ENCODE results near the gene KDM4C.

Gene KDM4C

DNA sequence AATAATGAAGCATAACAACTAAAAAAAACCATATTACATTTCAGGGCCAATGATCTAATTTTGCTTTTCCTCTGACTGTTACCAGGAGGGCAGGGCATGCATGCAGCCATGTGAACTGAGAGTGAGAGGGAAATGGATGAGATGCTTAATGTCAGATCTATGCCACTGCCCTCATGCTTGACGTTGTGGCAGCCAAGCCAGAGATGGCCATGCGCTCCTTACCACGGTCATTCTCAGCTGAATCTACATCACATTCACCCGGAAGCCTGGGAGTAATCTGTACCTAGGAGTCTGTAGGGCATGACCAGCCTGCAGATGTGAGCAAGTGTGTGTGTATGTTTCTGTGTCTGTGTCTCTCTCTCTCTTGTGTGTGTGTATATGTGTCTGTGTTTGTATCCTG, 183.7 kb downstream of the KDM4C start:
- Histone ChIP-seq H3K27ac (no peak overlapping the region), H3K4me3 (ENCODE audit: low read depth in 1 of 2, low read length in 1 of 2) (no peak overlapping the region), H3K9me3 (no peaks in the 10 kb centered on the region), H3K36me3 (no peaks in the 10 kb centered on the region), H3K27me3 (no peaks in the 10 kb centered on the region), H3K4me1 (ENCODE audit: control insufficient read depth in 1 of 2, insufficient read depth in 1 of 2, low read depth in 1 of 2, low read length in 1 of 2) (peaks cover 46 to 54% of the 10 kb centered on the region in 2 experiments)
- TF ChIP-seq, protein P1, sequence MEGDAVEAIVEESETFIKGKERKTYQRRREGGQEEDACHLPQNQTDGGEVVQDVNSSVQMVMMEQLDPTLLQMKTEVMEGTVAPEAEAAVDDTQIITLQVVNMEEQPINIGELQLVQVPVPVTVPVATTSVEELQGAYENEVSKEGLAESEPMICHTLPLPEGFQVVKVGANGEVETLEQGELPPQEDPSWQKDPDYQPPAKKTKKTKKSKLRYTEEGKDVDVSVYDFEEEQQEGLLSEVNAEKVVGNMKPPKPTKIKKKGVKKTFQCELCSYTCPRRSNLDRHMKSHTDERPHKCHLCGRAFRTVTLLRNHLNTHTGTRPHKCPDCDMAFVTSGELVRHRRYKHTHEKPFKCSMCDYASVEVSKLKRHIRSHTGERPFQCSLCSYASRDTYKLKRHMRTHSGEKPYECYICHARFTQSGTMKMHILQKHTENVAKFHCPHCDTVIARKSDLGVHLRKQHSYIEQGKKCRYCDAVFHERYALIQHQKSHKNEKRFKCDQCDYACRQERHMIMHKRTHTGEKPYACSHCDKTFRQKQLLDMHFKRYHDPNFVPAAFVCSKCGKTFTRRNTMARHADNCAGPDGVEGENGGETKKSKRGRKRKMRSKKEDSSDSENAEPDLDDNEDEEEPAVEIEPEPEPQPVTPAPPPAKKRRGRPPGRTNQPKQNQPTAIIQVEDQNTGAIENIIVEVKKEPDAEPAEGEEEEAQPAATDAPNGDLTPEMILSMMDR (IDR thresholded peaks at IDR 0.05): no peak

DNA sequence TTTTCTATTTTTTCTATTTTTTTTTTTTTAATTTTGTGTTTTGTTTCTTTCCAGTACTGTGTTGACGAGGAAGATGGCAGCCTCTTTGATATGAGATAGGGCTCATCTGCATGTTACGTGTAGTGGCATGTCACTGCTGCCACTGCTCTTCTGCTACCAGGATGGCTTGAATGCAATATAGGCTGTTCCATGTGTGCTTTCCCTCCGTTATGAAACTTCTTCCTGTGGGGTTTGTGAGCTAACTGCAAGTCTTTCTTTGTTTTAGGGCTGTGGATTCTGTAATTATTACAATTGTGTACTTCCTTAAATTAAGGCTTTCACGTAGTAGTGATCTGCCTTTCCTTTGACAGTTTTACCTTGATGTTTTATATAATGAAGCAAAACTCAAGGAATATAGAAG, 184.6 kb downstream of the KDM4C start:
- Histone ChIP-seq H3K27me3 (no peaks in the 10 kb centered on the region), H3K4me3 (ENCODE audit: low read depth in 1 of 2, low read length in 1 of 2) (no peak overlapping the region), H3K9me3 (no peaks in the 10 kb centered on the region), H3K4me1 (ENCODE audit: control insufficient read depth in 1 of 2, insufficient read depth in 1 of 2, low read depth in 1 of 2, low read length in 1 of 2) (peaks cover 46 to 54% of the 10 kb centered on the region in 2 experiments), H3K27ac (peak overlapping the region; percentile 61), H3K36me3 (no peaks in the 10 kb centered on the region)
- TF ChIP-seq, protein P1 (IDR thresholded peaks at IDR 0.05): no peak

DNA sequence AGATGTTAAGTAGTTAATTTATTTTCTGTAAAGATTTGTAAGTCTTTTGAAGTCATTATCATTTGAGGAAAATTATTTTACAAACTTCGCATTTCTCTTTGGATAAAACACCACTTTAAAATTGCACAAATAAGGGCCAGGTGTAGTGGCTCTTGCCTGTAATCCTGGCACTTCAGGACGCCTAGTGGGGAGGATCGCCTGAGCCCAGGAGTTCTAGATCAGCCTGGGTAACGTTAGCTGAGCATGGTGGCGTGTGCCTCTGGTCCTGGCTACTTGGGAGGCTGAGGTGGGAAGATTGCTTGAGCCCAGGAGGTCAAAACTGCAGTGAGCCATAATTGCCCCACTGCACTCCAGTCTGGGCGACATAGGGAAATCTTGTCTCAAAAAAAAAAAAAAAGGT, 185.5 kb downstream of the KDM4C start:
- TF ChIP-seq, protein P1 (IDR thresholded peaks at IDR 0.05): no peak
- Histone ChIP-seq H3K4me1 (ENCODE audit: control insufficient read depth in 1 of 2, insufficient read depth in 1 of 2, low read depth in 1 of 2, low read length in 1 of 2) (peaks cover 43 to 48% of the 10 kb centered on the region in 2 experiments), H3K9me3 (no peaks in the 10 kb centered on the region), H3K27me3 (no peaks in the 10 kb centered on the region), H3K27ac (peak overlapping the region; percentile 61), H3K36me3 (no peaks in the 10 kb centered on the region), H3K4me3 (ENCODE audit: low read depth in 1 of 2, low read length in 1 of 2) (no peak overlapping the region)

DNA sequence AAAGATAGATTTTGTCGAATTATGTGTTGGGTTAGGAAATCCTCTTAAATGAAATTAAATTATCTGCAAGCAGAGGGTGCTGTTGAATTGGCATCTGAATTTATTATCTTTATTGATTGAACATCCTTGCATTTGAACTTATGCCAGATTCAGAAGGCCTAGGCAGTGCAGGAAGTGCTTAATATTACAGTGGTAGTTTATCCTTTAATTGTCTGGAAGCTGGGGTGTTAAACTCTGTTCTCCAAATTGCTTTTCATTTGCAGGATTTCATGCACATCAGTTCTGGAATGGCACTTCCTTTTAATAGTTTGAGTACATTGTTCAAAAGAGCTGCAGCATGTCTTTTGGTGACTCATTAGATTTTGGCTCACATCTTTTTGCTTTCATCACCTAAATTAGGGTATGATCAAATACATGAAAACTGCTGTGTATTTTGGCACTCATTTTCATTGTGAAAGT, 186.3 kb downstream of the KDM4C start:
- H3K4me1 ChIP-seq (ENCODE audit: control insufficient read depth in 1 of 2, insufficient read depth in 1 of 2, low read depth in 1 of 2, low read length in 1 of 2): peaks cover 34 to 40% of the 10 kb centered on the region in 2 experiments
- no peaks in the 10 kb centered on the region for H3K27me3 ChIP-seq
- no peak overlapping the region for H3K4me3 ChIP-seq (ENCODE audit: low read depth in 1 of 2, low read length in 1 of 2)
- H3K9me3 ChIP-seq: no peaks in the 10 kb centered on the region
- H3K36me3 ChIP-seq: no peaks in the 10 kb centered on the region
- no peak overlapping the region for H3K27ac ChIP-seq
- TF ChIP-seq, protein P1 (IDR thresholded peaks at IDR 0.05): no peak

DNA sequence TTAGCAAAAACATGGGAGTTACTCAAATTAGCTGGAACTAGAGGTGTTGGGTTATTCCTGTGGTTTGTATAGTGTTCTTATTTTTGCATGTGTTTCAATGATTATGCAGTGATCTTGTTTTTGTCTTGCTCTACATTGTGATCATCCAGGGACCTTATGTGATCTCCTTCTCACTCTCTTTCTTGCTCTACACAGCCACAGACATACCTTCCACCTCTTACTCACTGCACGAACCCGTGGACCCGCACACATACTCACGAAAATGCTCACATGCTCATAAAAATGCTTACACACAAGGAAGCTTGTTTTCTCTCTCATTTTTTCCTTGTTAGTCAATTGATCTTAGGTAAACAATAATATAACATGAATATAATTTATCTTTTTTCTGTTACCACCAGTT, 187.1 kb downstream of the KDM4C start:
- H3K4me1 ChIP-seq (ENCODE audit: control insufficient read depth in 1 of 2, insufficient read depth in 1 of 2, low read depth in 1 of 2, low read length in 1 of 2): peaks cover 33 to 36% of the 10 kb centered on the region in 2 experiments
- no peak overlapping the region for H3K4me3 ChIP-seq (ENCODE audit: low read depth in 1 of 2, low read length in 1 of 2)
- no peaks in the 10 kb centered on the region for H3K9me3 ChIP-seq
- no peak overlapping the region for H3K27ac ChIP-seq
- H3K27me3 ChIP-seq: no peaks in the 10 kb centered on the region
- TF ChIP-seq, protein P1 (IDR thresholded peaks at IDR 0.05): no peak
- no peaks in the 10 kb centered on the region for H3K36me3 ChIP-seq

DNA sequence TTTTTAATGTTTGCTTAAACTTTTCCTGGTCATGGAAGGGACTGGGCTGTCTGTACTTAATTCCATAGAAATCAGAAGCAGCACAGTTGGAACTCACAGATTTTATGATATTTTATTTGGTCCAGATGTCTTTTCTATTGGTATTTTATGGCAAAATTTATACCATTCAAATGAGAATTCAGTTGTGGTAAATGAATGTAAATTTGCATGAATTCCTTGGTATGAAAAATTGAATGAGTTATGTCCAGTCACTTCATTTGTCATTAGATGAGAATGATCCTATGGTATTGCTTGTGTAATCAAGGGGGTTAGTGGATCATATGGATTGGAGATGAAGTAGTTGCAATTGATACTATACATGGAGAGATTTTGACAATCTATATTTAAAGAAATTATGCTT, 188.0 kb downstream of the KDM4C start:
- no peaks in the 10 kb centered on the region for H3K27me3 ChIP-seq
- no peaks in the 10 kb centered on the region for H3K36me3 ChIP-seq
- TF ChIP-seq, protein P1 (IDR thresholded peaks at IDR 0.05): no peak
- no peak overlapping the region for H3K27ac ChIP-seq
- H3K9me3 ChIP-seq: no peaks in the 10 kb centered on the region
- H3K4me3 ChIP-seq (ENCODE audit: low read depth in 1 of 2, low read length in 1 of 2): no peak overlapping the region
- H3K4me1 ChIP-seq (ENCODE audit: control insufficient read depth in 1 of 2, insufficient read depth in 1 of 2, low read depth in 1 of 2, low read length in 1 of 2): peaks cover 32 to 33% of the 10 kb centered on the region in 2 experiments
